ENCODE measurements around the gene DCBLD1.
"Not testable (repeated sequence)": the region's sequence is repeated elsewhere in the genome, so short reads cannot be mapped to it uniquely, and the experiment has no call there.

DCBLD1 gene

GRCh38 chr6:117482240-117483003 lies at the start of gene DCBLD1:
Gene DCBLD1 (plus strand): TSS chr6:117482674. CDS start chr6:117482782, 108 bp downstream.
- DNase-seq (ENCODE audit: low read depth), result peak; percentile 45

GRCh38 chr6:117440706-117441525 lies 41.6 kb upstream of the DCBLD1 start:
- DNase-seq (ENCODE audit: low read depth), result no peak

- DNase-seq (ENCODE audit: low read depth), result no peak
These were observed 40.6 kb upstream of the DCBLD1 start for GRCh38 chr6:117441824-117442264.

DNA sequence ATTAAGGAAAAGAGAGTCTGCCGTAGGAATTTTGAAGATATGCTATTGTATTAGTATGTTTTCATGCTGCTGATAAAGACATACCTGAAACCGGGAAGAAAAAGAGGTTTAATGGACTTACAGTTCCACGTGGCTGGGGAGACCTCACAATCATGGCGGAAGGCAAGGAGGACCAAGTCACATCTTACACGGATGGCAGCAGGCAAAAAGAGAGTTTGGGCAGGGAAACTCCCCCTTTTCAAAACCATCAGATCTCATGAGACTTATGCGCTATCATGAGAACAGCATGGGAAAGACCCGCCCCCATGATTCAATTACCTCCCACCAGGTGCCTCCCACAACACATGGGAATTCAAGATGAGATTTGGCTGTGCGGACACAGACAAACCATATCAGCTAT lies 40.2 kb upstream of the DCBLD1 start:
- DNase-seq (ENCODE audit: low read depth), result not testable (repeated sequence)

DNA sequence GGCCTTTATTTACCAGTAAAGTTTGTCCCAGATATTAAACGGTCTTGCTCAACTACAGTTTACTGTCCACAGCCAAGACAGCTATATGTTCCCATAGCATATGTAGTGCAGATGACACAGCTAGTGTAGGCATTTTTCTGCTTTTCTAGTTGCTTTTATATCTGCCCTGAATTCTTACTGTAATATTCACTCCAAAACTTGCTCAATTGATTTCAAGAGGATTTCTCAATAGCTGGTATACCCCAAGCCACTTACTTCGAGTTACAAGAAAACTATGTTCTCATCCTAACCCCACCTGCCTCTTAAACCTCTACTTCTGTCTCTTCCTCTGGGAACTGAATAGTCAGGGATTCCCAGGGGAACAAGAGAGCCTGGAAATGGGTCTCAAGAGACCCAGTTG lies 37.9 kb upstream of the DCBLD1 start:
- no peak for DNase-seq (ENCODE audit: low read depth)

GRCh38 chr6:117446861-117447260 lies 35.6 kb upstream of the DCBLD1 start:
- DNase-seq (ENCODE audit: low read depth), result no peak

GRCh38 chr6:117448011-117448410 lies 34.5 kb upstream of the DCBLD1 start:
- no peak for DNase-seq (ENCODE audit: low read depth)

- no peak for DNase-seq (ENCODE audit: low read depth)
These were observed 33.6 kb upstream of the DCBLD1 start for GRCh38 chr6:117448732-117449485.

DNA sequence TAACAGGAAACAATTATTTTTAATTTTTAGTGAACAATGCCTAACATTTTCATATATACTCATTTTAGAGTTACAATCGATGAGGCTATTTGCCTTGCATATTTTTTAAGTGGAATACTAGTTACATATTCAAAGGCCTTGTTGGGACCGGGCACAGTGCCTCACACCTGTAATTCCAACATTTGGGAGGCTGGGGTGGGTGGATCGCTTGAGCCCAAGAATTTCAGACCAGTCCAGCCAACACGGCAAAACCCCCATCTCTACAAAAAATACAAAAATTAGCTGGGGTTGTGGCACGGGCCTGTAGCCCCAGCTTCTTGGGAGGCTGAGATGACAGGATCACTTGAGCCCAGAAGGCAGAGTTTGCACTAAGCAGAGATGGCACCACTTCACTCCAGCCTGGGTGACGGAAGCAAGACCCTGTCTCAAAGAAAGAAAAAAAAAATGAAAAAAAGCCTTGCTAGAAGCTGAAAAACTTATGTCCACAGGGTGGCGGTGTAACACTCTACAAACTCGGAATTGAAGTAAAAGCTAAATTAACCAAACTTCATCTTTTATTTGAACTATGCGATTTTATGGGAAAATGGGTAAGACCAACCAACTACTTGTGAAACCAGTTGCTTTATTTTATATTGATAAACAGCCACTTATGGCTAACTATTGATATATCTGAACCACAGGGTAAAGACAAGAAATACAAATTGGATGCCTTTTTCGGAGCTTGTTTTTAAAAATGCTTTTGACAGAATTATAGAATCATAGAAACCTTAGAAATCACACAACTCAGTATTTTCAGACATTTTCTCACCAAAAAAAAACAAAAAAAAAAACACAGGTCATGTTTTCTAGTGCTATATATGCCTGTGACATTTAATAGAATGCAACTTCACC lies 32.7 kb upstream of the DCBLD1 start:
- DNase-seq (ENCODE audit: low read depth), result peak; percentile 8

- no peak for DNase-seq (ENCODE audit: low read depth)
These were observed 30.8 kb upstream of the DCBLD1 start for GRCh38 chr6:117451671-117452070.

- DNase-seq (ENCODE audit: low read depth), result no peak
These were observed 26.2 kb upstream of the DCBLD1 start for GRCh38 chr6:117456250-117456649.

- DNase-seq (ENCODE audit: low read depth), result no peak
These were observed 25.5 kb upstream of the DCBLD1 start for GRCh38 chr6:117456998-117457397.

DNA sequence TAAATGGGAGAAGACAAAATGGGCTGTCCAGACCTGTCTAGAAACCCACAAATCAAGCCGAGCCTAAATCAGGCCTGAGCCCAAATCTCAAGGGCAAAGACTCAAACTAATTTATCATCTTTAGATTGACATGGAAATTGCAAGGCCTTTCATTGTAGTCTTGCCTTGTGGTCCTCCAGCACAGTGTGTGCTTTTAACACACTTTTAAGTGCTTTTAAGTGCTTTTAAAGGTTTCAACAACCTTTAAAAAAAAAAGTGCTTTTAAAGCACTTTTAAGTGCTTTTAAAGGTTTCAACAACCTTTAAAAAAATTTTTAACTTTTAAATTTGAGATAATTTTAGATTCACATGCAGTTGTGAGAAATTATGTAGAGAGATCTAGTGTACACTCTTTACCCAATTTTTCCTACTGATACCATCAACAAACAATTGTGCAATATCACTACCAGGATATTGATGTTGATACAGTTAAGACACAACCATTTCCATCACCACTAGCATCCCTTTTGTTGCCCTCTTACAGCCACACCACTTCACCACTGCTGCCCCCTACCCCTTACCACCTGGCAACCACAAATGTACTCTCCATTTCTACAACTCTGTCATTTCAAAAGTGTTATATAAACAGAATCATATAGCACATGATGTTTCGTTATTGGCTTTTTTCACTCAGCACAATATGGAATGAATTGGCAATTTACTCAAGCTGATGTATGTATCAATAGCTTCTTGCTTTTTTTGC lies 23.1 kb upstream of the DCBLD1 start:
- DNase-seq (ENCODE audit: low read depth), result no peak

- no peak for DNase-seq (ENCODE audit: low read depth)
These were observed 18.5 kb upstream of the DCBLD1 start for GRCh38 chr6:117463762-117464665.

- DNase-seq (ENCODE audit: low read depth), result no peak
These were observed 17.8 kb upstream of the DCBLD1 start for GRCh38 chr6:117464700-117465099.

GRCh38 chr6:117465691-117466090 lies 16.8 kb upstream of the DCBLD1 start:
- DNase-seq (ENCODE audit: low read depth), result no peak

GRCh38 chr6:117467876-117468275 lies 14.6 kb upstream of the DCBLD1 start:
- DNase-seq (ENCODE audit: low read depth), result no peak

DNA sequence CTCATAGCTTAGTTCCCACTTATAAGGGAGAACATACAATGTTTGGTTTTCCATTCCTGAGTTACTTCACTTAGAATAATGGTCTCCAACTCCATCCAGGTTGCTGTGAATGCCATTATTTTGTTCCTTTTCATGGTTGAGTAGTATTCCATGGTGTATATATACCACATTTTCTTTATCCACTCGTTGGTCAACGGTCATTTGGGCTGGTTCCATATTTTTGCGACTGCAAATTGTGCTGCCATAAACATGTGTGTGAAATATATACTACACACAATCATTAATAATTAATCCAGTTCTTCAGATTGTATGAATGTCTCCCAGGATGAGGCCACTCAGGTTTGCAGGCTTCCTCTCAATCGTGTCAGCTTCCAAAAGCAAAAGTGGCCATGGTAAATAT lies 13.9 kb upstream of the DCBLD1 start:
- DNase-seq (ENCODE audit: low read depth), result not testable (repeated sequence)

DNA sequence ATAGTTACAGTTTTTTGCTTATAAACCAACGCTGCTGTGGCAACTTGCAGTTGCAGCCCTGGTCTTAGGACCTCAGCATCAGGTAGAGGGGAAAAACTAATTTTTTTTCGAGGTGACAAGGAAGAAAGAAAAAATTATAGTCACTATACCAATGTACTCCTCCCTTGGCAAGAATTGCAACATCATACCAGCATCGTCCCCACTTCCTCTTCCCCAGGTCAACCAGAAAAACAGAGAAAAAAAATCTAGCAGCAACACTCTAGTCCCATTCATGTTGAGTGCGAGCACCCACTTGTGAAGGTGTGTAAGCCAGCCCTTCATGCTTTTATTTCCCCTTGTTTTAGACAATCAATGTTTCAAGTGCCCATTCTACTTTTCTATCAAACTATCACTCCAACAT lies 13.1 kb upstream of the DCBLD1 start:
- DNase-seq (ENCODE audit: low read depth), result no peak

- DNase-seq (ENCODE audit: low read depth), result no peak
These were observed 12.7 kb upstream of the DCBLD1 start for GRCh38 chr6:117469791-117470190.
